Measurements from ENCODE around the gene MAPK1IP1L.
"Not testable (repeated sequence)": the region's sequence is repeated elsewhere in the genome, so short reads cannot be mapped to it uniquely, and the experiment has no call there.

The MAPK1IP1L gene

DNA sequence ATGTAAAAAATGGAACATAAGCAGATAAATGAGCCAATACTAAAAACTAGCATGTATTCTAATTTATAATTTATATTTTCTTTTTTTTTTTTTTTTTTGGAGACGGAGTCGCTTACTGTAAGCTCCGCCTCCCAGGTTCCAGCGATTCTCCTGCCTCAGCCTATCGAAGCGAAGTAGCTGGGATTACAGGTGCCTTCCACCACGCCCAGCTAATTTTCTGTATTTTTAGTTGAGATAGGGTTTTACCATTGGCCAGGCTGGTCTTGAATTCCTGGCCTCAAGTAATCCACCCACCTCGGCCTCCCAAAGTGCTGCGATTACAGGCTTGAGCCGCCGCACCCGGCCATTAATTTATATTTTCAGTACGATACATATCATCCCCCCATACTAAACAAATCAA is 2.7 kb downstream of the MAPK1IP1L start:
- no peak for DNase-seq (ENCODE audit: low read depth in 3 of 3)

DNA sequence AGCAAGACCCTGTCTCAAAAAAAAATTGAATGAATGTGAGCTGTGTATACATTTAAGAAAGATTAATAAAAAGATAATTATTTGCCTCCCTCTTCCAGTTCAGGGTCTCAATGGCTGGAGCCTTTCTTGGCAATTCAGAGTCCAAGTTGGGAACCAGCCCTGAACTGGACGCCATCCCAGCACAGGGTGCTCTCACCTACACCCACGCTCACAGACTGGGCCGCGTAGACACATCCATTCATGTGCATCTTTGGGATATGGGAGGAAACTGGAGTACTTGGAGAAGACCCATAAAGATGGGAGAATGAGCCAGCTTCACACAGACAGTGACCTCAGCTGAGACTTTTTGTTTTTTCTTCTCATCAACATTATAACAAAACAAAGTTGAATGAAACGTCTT is 6.5 kb downstream of the MAPK1IP1L start:
- no peak for DNase-seq (ENCODE audit: low read depth in 3 of 3)

DNA sequence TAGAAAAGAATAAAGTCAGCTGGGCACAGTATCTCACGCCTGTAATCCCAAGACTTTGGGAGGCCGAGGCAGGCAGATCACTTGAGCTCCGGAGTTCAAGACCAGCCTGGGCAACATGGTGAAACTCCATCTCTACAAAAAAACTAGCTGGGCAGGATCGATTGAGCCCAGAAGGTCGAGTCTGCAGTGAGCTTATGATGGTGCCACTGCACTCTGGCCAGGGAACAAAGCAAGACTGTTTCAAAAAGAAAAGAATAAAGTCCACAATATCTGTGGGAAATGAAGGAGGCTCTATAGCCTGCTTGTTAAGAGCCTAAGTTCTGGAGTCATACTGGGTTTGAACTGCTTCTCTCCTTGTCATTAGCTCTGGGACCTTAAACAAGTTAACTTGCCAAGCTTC is 7.9 kb downstream of the MAPK1IP1L start:
- DNase-seq (ENCODE audit: low read depth in 3 of 3), result no peak

DNA sequence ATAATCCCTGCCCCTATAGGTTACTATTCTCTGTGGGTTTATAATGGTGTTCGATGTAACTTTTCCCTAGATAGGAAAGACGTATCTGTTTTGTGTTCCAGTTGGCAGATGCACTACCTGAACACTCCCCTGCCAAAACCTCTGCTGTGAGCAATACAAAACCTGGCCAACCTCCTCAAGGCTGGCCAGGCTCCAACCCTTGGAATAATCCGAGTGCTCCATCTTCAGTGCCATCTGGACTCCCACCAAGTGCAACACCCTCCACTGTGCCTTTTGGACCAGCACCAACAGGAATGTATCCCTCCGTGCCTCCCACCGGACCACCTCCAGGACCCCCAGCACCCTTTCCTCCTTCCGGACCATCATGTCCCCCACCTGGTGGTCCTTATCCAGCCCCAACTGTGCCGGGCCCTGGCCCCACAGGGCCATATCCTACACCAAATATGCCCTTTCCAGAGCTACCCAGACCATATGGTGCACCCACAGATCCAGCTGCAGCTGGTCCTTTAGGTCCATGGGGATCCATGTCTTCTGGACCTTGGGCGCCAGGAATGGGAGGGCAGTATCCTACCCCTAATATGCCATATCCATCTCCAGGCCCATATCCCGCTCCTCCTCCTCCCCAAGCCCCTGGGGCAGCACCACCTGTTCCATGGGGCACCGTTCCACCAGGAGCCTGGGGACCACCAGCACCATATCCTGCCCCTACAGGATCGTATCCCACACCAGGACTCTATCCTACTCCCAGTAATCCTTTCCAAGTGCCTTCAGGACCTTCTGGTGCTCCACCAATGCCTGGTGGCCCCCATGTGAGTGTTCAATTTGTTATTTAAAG is 11.3 kb downstream of the MAPK1IP1L start:
- DNase-seq (ENCODE audit: low read depth in 3 of 3), result no peak

DNA sequence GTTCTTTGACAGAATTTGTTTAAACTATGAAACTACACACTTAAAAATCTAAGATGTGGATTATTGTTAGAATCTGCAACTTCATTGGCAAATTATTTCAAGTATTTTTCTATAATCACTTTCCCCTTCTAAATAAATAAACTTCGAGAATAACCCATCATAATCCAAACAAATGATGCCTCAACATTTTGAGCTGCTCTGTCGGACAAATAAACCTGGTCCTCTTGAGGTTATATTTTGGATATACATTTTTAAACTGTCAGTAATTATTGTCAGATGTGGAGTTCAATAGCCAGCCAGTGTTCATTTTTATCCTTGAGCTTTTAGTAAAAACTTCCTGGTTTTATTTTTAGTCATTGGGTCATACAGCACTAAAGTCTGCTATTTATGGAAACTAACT is 13.4 kb downstream of the MAPK1IP1L start:
- DNase-seq (ENCODE audit: low read depth in 3 of 3), result not testable (repeated sequence)

DNA sequence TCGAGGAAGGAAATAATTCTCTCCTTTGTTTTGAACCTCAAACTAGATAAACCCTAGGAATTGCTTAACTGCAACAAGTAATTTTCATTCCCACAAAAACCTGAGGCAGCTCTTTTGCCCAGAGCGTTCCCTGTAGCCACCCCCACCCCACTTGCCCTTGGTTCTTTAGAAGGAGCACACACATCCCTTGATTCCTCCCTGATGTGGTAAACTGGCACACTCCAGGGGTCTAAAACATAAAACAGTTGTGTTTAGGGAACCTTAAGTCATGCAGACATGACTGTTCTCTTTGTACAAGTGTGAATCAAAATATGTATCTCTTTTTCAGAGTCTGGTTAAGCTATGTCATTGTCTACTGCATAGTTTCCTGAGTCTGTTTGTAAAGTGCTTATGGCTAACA is 14.0 kb downstream of the MAPK1IP1L start:
- DNase-seq (ENCODE audit: low read depth in 3 of 3), result no peak

DNA sequence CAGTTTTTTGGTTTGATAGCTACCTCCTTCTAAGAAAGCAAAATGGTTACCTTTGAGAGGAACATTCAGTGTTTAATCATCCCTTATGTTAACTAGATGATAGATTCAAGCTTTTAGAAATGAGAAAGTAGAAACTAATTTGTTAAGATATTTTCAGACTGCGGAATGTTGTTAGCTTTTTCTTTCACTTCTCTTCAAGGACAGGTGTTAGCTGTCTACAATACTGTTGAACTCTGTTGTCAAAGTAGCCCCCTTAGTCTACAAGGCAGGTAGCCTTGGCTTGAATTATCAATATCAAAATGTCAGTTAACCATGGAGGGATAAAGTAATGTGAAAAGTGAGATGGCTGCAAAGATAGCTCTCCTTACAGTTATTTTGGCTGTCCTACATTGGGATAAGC is 14.8 kb downstream of the MAPK1IP1L start:
- no peak for DNase-seq (ENCODE audit: low read depth in 3 of 3)

DNA sequence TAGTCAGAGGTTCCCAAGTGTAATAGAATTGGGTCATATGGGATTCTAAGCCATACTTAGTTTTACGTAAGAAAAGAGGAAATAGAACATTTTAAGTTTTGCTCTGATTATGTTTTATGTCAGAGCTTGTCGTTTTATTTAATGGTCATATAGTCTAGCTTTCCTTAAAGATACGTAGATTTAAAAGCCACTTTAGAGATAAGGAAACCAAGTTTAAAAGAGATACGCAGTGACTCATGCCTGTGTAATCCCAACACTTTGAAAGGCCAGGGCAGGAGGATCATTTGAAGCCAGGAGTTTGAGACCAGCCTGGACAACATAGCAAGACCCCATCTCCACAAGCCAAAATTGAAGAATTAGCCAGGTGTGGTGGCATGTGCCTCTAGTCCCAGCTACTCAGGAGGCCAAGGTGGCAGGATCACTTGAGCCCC is 19.5 kb downstream of the MAPK1IP1L start:
- DNase-seq (ENCODE audit: low read depth in 3 of 3), result no peak

DNA sequence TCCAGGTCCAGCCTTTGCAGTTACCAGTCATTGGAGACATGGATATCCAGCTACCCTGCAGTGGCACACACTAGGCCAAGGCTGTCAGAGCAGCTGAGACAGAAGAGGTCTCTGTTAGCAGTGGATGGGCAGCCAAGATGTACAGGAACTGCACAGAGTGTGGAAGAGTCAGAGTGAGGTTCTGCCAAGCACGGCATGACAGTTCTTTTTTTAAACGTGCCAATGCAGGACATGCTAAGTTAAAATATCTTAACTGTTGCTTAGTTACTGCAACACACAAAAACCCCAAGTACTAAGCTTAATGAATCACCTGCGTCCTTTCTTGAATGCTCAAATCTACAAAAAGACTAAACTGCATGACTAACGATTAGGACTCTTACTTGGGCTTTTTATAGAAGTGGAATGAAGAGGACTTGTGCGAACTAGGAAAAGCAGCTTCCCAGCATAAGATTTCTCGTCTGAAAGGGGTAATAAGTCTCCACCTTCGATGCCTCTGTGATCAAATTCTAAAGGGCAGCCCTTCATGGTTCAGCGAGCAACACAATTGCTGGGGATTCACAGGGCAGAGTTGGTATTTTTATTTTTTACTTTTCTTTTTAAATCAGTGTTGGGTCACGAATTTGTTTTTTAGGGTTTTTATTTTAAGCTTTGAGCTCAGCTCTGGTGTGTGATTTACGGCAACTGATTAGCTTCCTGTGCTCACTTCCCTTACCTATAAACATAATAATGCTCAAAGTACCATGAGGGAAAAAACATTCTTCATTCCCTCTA is 20.6 kb downstream of the MAPK1IP1L start:
- no peak for DNase-seq (ENCODE audit: low read depth in 3 of 3)

DNA sequence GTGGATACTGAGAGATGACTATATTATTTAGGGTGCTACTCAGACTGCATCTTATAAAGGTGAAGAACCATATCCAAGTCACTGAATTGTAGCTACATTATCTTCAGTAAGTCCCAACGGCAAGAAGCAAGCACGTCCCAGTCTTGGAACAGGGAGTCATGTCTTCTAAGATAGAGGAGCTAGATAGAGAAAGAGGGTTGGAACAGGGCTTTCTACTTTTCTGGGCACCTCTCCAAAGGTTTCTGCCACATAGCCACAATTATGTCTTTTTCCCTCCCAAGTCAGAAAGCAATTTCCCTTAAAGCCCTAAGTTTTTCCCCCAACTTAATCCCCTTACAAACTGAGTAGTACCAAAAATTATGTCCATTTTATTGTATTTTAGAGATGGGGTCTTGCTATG is 22.4 kb downstream of the MAPK1IP1L start:
- no peak for DNase-seq (ENCODE audit: low read depth in 3 of 3)

DNA sequence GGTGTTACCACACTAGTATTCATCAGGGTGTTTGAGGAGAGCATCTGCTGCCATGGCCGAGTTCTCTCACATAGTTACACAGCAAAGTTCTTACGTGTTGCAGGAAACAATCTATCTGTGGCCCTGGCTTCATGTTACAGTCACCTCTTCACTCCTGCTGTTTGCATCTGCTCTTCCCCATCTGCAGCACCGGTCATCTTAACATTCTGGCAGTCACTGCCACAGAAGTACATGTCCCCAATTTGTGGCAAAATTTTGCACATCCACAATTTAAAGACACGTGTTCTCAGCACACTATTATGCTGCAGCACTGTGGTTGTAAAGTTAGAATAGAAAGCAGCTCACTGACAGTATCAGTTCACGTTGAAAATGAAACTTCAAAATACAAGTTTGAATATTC is 23.2 kb downstream of the MAPK1IP1L start:
- no peak for DNase-seq (ENCODE audit: low read depth in 3 of 3)

DNA sequence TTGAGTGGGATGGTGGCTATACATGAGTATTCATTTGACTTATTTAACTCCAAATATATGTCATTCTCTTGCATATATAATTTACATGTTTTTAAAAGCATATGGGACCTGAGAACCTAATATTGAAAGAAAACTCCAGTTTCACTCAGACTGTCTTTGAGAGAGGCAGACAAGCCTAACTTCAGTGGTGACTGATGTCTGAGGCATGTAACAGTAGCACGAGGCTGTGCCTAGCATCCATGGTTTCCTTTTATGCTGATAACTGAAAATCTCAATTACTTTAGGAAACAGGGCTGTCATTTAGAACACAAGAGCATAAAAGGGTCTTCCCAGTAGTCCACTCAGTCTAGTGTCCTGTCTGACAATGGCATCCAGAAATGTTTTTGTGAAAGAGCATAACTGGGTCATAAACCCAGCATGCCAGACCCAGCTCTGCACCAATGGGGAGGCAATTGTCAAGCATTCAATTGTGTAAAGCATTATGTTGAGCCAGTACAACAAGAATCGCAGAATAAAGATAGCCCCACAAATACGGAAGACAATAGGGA is 24.3 kb downstream of the MAPK1IP1L start:
- no peak for DNase-seq (ENCODE audit: low read depth in 3 of 3)

DNA sequence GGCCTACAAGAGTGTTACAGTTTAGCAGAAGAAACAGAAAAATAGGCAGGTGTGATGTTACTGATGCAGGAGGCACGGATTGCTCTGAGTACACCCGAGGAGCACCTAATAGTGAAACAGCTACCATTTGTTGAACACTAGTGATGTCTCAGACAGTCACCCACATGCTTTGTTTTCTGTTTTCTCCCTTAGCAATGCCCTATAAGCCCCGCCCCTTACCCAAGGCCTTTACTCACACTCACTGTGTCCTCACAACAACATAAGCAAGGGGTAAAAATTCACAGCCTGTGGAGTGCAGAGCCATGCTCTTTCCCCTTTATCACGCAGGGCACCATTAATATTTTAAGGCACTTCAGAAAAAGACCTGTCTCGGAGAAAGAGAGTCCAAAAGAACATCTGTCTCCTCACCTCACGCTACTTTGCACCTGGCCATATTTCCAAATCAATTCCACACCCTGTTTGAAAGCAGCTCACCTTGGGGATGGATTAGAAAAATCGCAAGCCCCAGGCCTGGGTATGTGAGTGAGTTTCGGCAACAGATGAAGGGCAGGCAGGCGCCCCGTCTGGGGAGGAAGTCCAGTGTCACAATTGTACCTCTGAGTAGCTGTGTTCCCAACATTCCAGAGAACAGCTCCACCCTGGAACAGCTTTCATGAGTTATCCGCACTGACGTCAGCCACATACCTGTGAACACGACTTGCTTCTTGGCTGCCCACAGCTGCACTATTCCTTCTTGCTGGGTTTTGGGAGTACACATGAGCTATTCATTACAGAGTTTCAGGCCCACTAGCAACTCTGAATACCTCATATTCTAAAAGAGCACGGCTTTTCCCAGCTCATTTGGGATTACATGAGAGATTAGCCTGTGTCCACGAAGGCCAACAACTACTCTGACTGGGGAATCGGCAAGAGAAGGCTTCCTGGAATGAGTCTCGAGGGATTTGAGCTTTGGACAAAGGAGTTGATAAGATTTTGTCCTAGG is 26.0 kb downstream of the MAPK1IP1L start:
- no peak for DNase-seq (ENCODE audit: low read depth in 3 of 3)

DNA sequence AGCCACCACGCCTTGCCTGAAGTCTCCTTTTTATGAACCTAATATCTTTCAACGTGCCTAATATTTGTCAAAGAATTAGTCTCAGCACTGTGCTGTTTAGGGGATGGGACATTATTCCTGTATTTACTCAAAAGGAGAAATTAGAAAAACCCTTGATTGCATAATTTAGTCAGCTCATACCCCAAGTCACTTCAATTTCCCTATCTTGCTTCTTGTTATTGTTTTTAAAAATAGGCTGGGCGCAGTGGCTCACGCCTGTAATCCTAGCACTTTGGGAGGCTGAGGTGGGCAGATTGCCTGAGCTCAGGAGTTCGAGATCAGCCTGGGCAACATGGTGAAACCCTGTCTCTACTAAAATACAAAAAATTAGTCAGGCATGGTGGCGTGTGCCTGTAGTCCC is 28.5 kb downstream of the MAPK1IP1L start:
- DNase-seq (ENCODE audit: low read depth in 3 of 3), result not testable (repeated sequence)

DNA sequence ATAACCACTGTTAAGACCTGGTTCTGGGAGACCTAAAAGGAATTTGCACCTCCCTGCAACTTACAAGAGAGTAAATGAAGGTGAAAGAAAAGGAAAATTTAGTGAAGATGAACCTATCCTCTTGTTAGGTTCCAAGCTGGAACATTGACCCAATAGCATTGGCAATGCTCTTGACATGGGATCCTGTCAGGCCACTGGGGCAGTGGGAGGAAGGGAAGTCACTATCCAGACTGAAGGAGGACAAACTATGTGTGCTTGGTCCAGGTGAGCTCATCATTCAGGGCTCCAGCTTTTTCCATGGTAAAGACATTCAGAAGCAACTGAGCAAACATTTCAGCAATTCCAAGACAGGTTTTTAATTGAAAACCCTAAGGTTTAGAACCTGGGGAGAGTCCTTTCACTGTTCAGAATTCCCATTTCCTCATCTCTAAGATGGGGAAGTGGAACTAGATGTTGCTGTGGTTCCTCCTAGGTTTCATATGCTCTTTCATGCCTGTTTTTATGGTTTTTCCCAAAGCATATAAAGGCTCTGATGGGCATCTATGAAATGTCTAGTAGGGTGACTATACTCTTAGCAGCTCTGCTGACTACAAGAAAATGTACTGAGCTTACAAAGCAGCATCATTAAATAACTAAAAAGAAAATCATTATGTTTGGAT is 33.1 kb downstream of the MAPK1IP1L start:
- DNase-seq (ENCODE audit: low read depth in 3 of 3), result no peak

DNA sequence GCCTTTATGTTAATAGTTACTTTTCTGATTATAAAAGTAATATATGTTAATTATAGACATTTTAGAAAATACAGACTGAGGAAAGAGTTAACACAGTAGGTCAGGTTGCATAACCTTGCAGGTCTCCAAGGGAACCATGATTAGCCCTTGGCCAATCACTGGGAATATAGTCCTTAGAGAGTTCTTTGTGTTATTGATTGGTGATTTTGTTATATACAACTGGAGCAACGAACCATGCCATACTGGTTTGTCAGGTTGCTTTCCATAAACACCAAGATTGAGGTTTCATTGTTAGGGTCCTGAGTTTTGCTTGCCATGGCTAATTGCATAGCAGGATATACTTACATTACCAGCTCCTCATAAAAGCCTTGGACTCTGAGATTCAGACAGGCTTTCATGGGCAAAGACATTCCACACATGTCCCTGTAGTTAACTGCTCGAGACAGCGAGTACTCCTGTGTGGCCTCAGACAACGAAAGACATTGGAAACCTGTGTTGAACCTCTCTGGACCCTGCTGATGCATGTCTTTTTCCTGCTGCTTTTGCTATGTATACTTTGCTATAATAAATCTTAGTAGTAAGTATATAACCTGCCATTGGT is 33.7 kb downstream of the MAPK1IP1L start:
- no peak for DNase-seq (ENCODE audit: low read depth in 3 of 3)

DNA sequence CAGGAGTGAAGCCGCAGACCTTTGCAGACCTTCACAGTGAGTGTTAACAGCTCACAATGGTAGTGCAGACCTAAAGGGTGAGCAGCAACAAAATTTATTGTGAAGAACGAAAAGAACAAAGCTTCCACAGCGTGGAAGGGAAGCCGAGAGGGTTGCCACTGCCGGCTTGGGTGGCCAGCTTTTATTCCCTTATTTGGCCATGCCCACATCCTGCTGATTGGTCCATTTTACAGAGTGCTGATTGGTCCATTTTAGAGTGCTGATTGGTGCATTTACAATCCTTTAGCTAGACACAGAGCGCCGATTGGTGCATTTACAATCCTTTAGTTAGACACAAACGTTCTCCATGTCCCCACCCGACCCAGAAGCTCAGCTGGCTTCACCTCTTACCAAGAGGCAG is 35.5 kb downstream of the MAPK1IP1L start:
- DNase-seq (ENCODE audit: low read depth in 3 of 3), result no peak

DNA sequence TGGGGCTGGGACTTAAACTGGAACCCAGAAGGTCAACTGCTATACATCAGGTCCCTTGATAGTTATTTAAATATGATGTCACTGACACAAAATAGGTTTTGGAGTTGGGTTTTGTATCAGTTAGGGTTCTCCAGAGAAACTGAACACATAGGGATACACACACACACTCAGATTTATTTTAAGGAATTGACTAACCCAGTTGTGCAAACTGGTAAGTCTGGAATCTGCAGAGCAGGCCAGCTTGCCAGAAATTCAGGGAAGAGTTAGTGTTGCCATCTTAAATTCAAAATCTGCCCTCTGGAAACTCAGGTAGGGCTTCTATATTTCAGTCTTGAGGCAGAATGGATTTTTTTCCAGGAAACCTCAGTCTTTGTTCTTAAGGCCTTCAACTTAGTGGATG is 36.9 kb downstream of the MAPK1IP1L start:
- DNase-seq (ENCODE audit: low read depth in 3 of 3), result no peak

DNA sequence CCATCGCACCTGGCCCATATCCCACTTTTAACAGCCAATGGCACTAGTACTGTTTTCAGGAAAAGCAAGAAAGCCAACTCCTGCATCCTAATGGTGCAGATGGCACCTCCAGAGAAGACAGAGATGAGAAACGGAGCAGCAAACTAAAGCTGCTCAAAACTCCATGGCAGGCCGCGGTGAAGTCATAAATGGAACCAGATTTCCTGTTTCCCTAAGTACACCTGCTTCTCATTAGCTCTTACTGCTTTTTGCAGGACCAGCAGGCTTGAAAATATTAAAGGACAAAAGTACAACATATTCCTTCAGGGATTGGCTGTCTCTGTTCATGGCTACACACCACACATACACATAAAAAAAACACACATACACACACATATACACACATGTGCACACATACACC is 40.9 kb downstream of the MAPK1IP1L start:
- DNase-seq (ENCODE audit: low read depth in 3 of 3), result no peak

DNA sequence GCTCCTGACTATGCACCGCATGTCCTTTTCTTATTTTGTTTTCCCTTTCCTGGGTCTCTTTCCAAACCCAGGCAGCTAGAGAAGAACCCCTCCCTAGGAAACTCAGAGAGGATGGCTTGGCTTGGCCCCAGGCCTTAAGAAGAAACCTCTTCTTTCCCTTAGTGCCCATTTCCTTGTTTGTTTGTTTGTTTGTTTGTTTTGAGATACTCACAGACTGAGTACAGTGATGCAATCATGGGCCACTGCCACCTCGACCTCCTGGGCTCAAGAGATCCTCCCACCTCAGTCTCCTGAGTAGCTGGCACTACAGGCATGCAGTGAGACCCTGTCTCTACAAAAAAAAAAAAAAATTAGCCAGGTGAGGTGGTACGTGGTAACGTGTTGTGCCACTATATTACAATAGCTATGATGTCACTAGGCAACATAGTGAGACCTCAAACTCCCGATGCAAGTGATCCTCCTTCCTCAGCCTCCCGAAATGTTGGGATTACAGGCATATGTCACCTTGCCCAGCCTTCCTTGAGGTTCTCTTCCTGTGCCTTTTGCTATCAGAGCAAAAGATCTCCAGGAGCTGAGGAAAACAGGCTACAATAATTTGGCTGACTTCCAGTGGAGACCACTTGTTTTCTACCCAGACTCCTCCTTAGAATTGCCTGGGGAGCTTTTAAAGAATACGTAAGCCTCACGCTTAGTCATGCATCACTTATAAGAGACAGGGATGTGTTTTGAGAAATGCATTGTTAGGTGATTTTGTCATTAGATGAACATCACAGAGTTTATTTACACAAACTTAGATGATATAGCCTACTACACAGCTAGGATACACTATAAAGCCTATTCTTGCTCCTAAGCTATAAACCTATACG is 43.1 kb downstream of the MAPK1IP1L start:
- no peak for DNase-seq (ENCODE audit: low read depth in 3 of 3)

All from stimulated activated CD4-positive, alpha-beta T cell treated with anti-CD3 and anti-CD28 coated beads, TNF-alpha, amount 100 ng/mL, for 48 hours (primary cell).